SU-DHL-6 (cell line): Measurements from ENCODE around the gene IGLL5.

Experiments used
- CTCF ChIP-seq: fragments of 200-600 bp; sonication (generic); IDR thresholded peaks from one replicate; pipeline ENCODE4 v1.5.1; 2017; ENCODE audit warnings: antibody characterized with exemption, mild to moderate bottlenecking, low read length, moderate library complexity; ENCODE audit not compliant: insufficient read depth, poor library complexity, severe bottlenecking
- EZH2phosphoT487 ChIP-seq: fragments of 200-600 bp; sonication (generic), shearing (Covaris generic); conservative IDR thresholded peaks from 2 replicates; pipeline ENCODE4 v1.6.1; 2018; ENCODE audit warnings: mild to moderate bottlenecking, antibody characterized with exemption, low read length, moderate library complexity, mixed read lengths

DNA sequence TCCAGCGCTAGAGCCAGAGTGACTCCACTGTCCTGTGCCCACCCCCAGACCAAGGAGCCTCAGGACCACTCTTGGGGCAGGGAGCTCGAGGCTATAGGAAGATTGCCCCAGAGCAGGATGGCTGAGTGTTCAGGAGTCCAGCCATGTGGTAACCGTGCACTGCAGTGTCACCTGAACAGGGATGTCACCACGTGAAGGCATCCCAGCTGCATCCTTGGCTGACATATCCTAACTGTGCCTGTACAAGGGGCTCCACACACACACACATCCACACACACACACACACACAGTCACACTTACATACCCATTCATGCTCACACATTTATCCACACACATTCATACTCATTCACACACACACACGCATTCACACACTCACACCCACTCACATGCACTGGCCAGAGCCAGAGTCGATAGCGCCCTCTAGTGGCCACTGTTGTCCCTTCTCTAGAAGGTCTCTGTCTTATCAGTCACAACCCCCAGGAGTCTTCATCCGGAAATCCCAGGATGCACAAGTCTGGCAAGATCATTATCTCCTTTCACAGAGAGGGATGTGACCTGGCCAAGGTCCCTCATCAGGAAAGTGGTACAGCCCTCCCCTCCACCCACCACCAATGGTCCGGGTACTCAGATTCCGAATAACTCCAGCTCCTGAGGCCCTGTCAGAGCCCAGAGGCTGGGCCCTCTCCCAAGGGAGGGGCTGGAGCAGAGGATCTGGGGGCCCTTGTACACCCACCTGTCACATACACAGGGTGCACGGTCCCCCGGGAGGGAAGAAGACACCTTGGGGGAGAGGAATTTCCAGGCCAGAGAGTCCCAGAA is 55.1 kb downstream of the IGLL5 start:
- TF ChIP-seq CTCF = peak; percentile 88
- TF ChIP-seq EZH2phosphoT487 = no peak
